ENCODE results near the gene TMEM80.

GRCh38 chr11:745428-745827 is 49.8 kb downstream of the TMEM80 start:
- TF ChIP-seq CTCF (IDR thresholded peaks at IDR 0.05 in 2 of 3, conservative IDR thresholded peaks at IDR 0.05 in 1 of 3; ENCODE audit: control insufficient read depth in 2 of 3, extremely low read depth in 1 of 3, insufficient read depth in 1 of 3, low read depth in 3 of 3, low read length in 3 of 3): no peak
- TF ChIP-seq EZH2 (IDR thresholded peaks at IDR 0.05; ENCODE audit: borderline replicate concordance, control insufficient read depth, low read depth, low read length): no peak
- TF ChIP-seq POLR2A (IDR thresholded peaks at IDR 0.05; ENCODE audit: low read depth, low read length): no peak
- TF ChIP-seq REST (IDR thresholded peaks at IDR 0.05; ENCODE audit: low read depth, low read length): no peak
- TF ChIP-seq BCL11A (IDR thresholded peaks at IDR 0.05; ENCODE audit: low read depth, low read length): no peak
- TF ChIP-seq FOXM1 (IDR thresholded peaks at IDR 0.05; ENCODE audit: low read depth, low read length): no peak

Measured in GM12878 (cell line).